ENCODE results near the gene PKD2. TPM values are rescaled to one million over a fixed set of nuclear protein-coding genes. Genes with fewer than 3 reads are reported as not detected.
A peak's percentile ranks its signal among the peaks of the same experiment; 100 is the strongest.

PKD2 gene
- total RNA-seq, 1 donor: 106 TPM

DNA sequence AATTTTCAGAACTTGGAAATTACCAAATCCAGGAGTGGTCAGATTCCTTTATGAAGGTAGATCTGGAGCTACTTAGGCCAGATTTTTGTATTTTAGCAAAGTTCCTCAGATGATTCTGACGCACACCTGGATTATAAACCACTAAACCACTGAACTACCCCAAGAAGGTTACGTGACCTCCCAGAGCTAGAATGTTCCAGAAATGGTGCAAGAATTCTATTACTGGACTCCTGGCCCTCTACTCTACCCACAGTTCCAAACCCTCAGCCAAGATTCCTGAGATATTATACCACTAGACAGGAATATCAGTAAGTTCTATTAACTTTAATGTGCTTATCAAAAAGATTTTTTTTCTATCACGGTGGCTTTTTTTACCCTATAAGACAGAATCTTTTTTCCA lies 83.9 kb downstream of the PKD2 start:
- Histone ChIP-seq H3K27ac (ENCODE audit: low read depth, low read length) (no peak overlapping the region), H3K4me2 (ENCODE audit: insufficient read depth, low read length) (no peak overlapping the region), H3K9me3 (ENCODE audit: low read depth, low read length) (no peaks in the 10 kb centered on the region), H3K27me3 (ENCODE audit: insufficient read depth, low read length) (no peaks in the 10 kb centered on the region), H4K20me1 (ENCODE audit: insufficient read depth, low read length) (no peaks in the 10 kb centered on the region), H3K36me3 (ENCODE audit: insufficient read depth, low read length) (no peaks in the 10 kb centered on the region), H3K4me1 (ENCODE audit: insufficient read depth, low read length) (no peaks in the 10 kb centered on the region), H3K79me2 (ENCODE audit: insufficient read depth, low read length) (no peaks in the 10 kb centered on the region), H3K4me3 (ENCODE audit: insufficient read depth, low read length) (no peak overlapping the region), H2AFZ (ENCODE audit: low read length) (no peak overlapping the region)
- TF ChIP-seq, protein P1, sequence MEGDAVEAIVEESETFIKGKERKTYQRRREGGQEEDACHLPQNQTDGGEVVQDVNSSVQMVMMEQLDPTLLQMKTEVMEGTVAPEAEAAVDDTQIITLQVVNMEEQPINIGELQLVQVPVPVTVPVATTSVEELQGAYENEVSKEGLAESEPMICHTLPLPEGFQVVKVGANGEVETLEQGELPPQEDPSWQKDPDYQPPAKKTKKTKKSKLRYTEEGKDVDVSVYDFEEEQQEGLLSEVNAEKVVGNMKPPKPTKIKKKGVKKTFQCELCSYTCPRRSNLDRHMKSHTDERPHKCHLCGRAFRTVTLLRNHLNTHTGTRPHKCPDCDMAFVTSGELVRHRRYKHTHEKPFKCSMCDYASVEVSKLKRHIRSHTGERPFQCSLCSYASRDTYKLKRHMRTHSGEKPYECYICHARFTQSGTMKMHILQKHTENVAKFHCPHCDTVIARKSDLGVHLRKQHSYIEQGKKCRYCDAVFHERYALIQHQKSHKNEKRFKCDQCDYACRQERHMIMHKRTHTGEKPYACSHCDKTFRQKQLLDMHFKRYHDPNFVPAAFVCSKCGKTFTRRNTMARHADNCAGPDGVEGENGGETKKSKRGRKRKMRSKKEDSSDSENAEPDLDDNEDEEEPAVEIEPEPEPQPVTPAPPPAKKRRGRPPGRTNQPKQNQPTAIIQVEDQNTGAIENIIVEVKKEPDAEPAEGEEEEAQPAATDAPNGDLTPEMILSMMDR (IDR thresholded peaks at IDR 0.05; ENCODE audit: extremely low read depth, low read depth, low read length): no peak
- DNase-seq (ENCODE audit: insufficient read length, low spot score, missing footprints): no peak

DNA sequence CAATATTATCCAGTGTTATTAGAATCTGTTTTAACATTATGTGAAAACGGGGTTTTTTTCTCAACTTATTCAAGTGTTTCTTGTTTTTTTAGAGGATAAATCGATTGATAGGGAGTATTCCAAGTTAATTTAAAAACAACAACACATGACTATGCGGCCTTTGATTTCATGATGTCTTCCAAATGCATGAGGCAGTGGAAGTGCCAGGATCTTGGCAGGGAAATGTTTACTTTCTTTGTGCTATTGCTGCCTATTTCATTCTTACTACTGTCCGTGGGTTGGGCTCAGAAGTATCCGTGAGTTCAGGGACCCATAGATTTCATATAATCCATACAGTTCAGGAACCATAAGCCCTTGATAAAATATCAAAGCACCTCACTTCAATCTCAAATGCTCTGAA lies 86.4 kb downstream of the PKD2 start:
- Histone ChIP-seq H3K27me3 (ENCODE audit: insufficient read depth, low read length) (no peaks in the 10 kb centered on the region), H3K4me1 (ENCODE audit: insufficient read depth, low read length) (no peaks in the 10 kb centered on the region), H3K27ac (ENCODE audit: low read depth, low read length) (no peak overlapping the region), H3K9me3 (ENCODE audit: low read depth, low read length) (no peaks in the 10 kb centered on the region), H3K79me2 (ENCODE audit: insufficient read depth, low read length) (no peaks in the 10 kb centered on the region), H4K20me1 (ENCODE audit: insufficient read depth, low read length) (no peaks in the 10 kb centered on the region), H3K36me3 (ENCODE audit: insufficient read depth, low read length) (no peaks in the 10 kb centered on the region), H3K4me3 (ENCODE audit: insufficient read depth, low read length) (no peak overlapping the region), H2AFZ (ENCODE audit: low read length) (no peak overlapping the region), H3K4me2 (ENCODE audit: insufficient read depth, low read length) (no peak overlapping the region)
- DNase-seq (ENCODE audit: insufficient read length, low spot score, missing footprints): no peak
- TF ChIP-seq, protein P1 (IDR thresholded peaks at IDR 0.05; ENCODE audit: extremely low read depth, low read depth, low read length): no peak

- no peak overlapping the region for H3K4me3 ChIP-seq (ENCODE audit: insufficient read depth, low read length)
- H3K36me3 ChIP-seq (ENCODE audit: insufficient read depth, low read length): no peaks in the 10 kb centered on the region
- TF ChIP-seq, protein P1 (IDR thresholded peaks at IDR 0.05; ENCODE audit: extremely low read depth, low read depth, low read length): no peak
- H3K9me3 ChIP-seq (ENCODE audit: low read depth, low read length): no peaks in the 10 kb centered on the region
- no peaks in the 10 kb centered on the region for H4K20me1 ChIP-seq (ENCODE audit: insufficient read depth, low read length)
- no peaks in the 10 kb centered on the region for H3K4me1 ChIP-seq (ENCODE audit: insufficient read depth, low read length)
- no peak for DNase-seq (ENCODE audit: insufficient read length, low spot score, missing footprints)
- no peaks in the 10 kb centered on the region for H3K27me3 ChIP-seq (ENCODE audit: insufficient read depth, low read length)
- H3K4me2 ChIP-seq (ENCODE audit: insufficient read depth, low read length): no peak overlapping the region
- peak overlapping the region; percentile 10 for H2AFZ ChIP-seq (ENCODE audit: low read length)
- H3K27ac ChIP-seq (ENCODE audit: low read depth, low read length): no peak overlapping the region
- no peaks in the 10 kb centered on the region for H3K79me2 ChIP-seq (ENCODE audit: insufficient read depth, low read length)
Observed at GRCh38 chr4:88097301-88097700, 89.9 kb downstream of the PKD2 start.

DNA sequence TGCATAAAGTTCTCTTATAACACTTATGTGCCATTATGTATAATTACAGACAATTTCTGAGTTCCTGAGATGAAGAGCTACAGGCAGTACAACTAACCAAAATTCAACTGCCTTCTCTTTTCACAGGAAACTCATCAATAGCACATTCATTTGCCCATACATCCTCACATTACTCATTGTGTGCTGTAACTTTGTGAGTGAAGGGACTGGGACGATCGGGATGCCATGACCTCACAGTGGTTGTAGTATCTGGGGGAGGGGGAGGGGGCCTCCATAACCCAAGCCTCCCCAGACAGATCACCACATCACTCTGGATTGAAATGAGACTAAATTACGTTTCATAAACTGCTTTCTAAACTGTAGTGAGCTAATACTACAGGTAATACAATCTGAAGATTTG lies 90.3 kb downstream of the PKD2 start:
- H3K9me3 ChIP-seq (ENCODE audit: low read depth, low read length): no peaks in the 10 kb centered on the region
- H2AFZ ChIP-seq (ENCODE audit: low read length): peak overlapping the region; percentile 27
- H3K4me1 ChIP-seq (ENCODE audit: insufficient read depth, low read length): no peaks in the 10 kb centered on the region
- no peaks in the 10 kb centered on the region for H4K20me1 ChIP-seq (ENCODE audit: insufficient read depth, low read length)
- H3K4me2 ChIP-seq (ENCODE audit: insufficient read depth, low read length): no peak overlapping the region
- no peaks in the 10 kb centered on the region for H3K36me3 ChIP-seq (ENCODE audit: insufficient read depth, low read length)
- no peaks in the 10 kb centered on the region for H3K27me3 ChIP-seq (ENCODE audit: insufficient read depth, low read length)
- no peak for DNase-seq (ENCODE audit: insufficient read length, low spot score, missing footprints)
- TF ChIP-seq, protein P1 (IDR thresholded peaks at IDR 0.05; ENCODE audit: extremely low read depth, low read depth, low read length): no peak
- H3K79me2 ChIP-seq (ENCODE audit: insufficient read depth, low read length): no peaks in the 10 kb centered on the region
- H3K4me3 ChIP-seq (ENCODE audit: insufficient read depth, low read length): no peak overlapping the region
- no peak overlapping the region for H3K27ac ChIP-seq (ENCODE audit: low read depth, low read length)

Measured in osteoblast (primary cell).